Measurements from ENCODE around the gene C6orf62.
A peak's percentile ranks its signal among the peaks of the same experiment; 100 is the strongest.
"Not testable (repeated sequence)": the region's sequence is repeated elsewhere in the genome, so short reads cannot be mapped to it uniquely, and the experiment has no call there.

C6orf62 gene

GRCh38 chr6:24672620-24673182, 46.3 kb downstream of the C6orf62 start:
- no peak for TF ChIP-seq CTCF (conservative IDR thresholded peaks at IDR 0.05; ENCODE audit: low read depth, low read length)
- H3K4me3 ChIP-seq (ENCODE audit: low read length) = no peak overlapping the region
- no peak for DNase-seq (ENCODE audit: low read depth)

- not testable (repeated sequence) for DNase-seq (ENCODE audit: low read depth); H3K4me3 ChIP-seq (ENCODE audit: low read length)
These were observed 47.9 kb downstream of the C6orf62 start for GRCh38 chr6:24671077-24671476.

- not testable (repeated sequence) for DNase-seq (ENCODE audit: low read depth); H3K4me3 ChIP-seq (ENCODE audit: low read length)
These were observed 48.5 kb downstream of the C6orf62 start for GRCh38 chr6:24670492-24670891.

GRCh38 chr6:24668997-24669361, 50.0 kb downstream of the C6orf62 start:
- no peak for TF ChIP-seq CTCF (conservative IDR thresholded peaks at IDR 0.05; ENCODE audit: low read depth, low read length)
- no peak for DNase-seq (ENCODE audit: low read depth)

GRCh38 chr6:24668066-24668996, 50.6 kb downstream of the C6orf62 start:
- H3K4me3 ChIP-seq (ENCODE audit: low read length); DNase-seq (ENCODE audit: low read depth): not testable (repeated sequence)

More at GRCh38 chr6:24668997-24669361, 50.0 kb downstream of the C6orf62 start:
- H3K4me3 ChIP-seq (ENCODE audit: low read length) = no peak overlapping the region

GRCh38 chr6:24667378-24667803, 51.6 kb downstream of the C6orf62 start:
- no peak for TF ChIP-seq CTCF (conservative IDR thresholded peaks at IDR 0.05; ENCODE audit: low read depth, low read length)
- H3K4me3 ChIP-seq (ENCODE audit: low read length) = peak overlapping the region; percentile 99
- no peak for DNase-seq (ENCODE audit: low read depth)

GRCh38 chr6:24666641-24667377, 52.1 kb downstream of the C6orf62 start, which contains the start of the genes ACOT13 and TDP2:
Gene ACOT13 (plus strand): TSS chr6:24667077. CDS start chr6:24667264, 187 bp downstream.
Gene TDP2 (minus strand): TSS chr6:24666899. CDS start chr6:24666862, 37 bp downstream.
- TF ChIP-seq CTCF (conservative IDR thresholded peaks at IDR 0.05; ENCODE audit: low read depth, low read length) = peak; percentile 58
- peak; percentile 88 for DNase-seq (ENCODE audit: low read depth)

GRCh38 chr6:24666097-24666640, 52.8 kb downstream of the C6orf62 start:
- no peak for DNase-seq (ENCODE audit: low read depth)
- no peak for TF ChIP-seq CTCF (conservative IDR thresholded peaks at IDR 0.05; ENCODE audit: low read depth, low read length)

More at GRCh38 chr6:24666641-24667377, 52.1 kb downstream of the C6orf62 start, which contains the start of the genes ACOT13 and TDP2:
- H3K4me3 ChIP-seq (ENCODE audit: low read length) = peak within 1 kb of the TSS; percentile 99

More at GRCh38 chr6:24666097-24666640, 52.8 kb downstream of the C6orf62 start:
- H3K4me3 ChIP-seq (ENCODE audit: low read length) = peak overlapping the region; percentile 99

Data from retinal pigment epithelial cell (primary cell).